Measurements from ENCODE around the gene PIGT.

GRCh38 chr20:45425561-45425960 is 9.6 kb downstream of the PIGT start:
- TF ChIP-seq CTCF (IDR thresholded peaks at IDR 0.05) (no peak), POLR2A (IDR thresholded peaks at IDR 0.05) (no peak)

Data from uterus (tissue), 2 donors.